ENCODE results near the gene KRT80.

The KRT80 gene

GRCh38 chr12:52203079-52203921 is 11.5 kb upstream of the KRT80 start:
- H3K4me3 ChIP-seq (ENCODE audit: low read length): no peak overlapping the region
- no peak for DNase-seq (ENCODE audit: low read depth, low spot score)

GRCh38 chr12:52202361-52203078 is 10.7 kb upstream of the KRT80 start:
- DNase-seq (ENCODE audit: low read depth, low spot score): no peak
- Histone ChIP-seq H3K9me3 (ENCODE audit: control insufficient read depth, insufficient read depth, low read length) (no peaks in the 10 kb centered on the region), H3K36me3 (ENCODE audit: control insufficient read depth, insufficient read depth, low read length) (no peaks in the 10 kb centered on the region), H3K4me1 (ENCODE audit: control insufficient read depth, insufficient read depth, low read length) (0 out of 2 replicates have a peak, but pooled peaks cover 4% of the 10 kb centered on the region), H3K27ac (ENCODE audit: low read length) (no peak overlapping the region), H3K27me3 (ENCODE audit: control insufficient read depth, insufficient read depth, low read length) (no peaks in the 10 kb centered on the region), H3K4me3 (ENCODE audit: low read length) (no peak overlapping the region)
- no CpG with 5 or more reads among the region's 18 CpGs for WGBS (ENCODE audit: insufficient coverage, insufficient read length)

More at GRCh38 chr12:52203079-52203921, 11.5 kb upstream of the KRT80 start:
- Histone ChIP-seq H3K27ac (ENCODE audit: low read length) (no peak overlapping the region), H3K36me3 (ENCODE audit: control insufficient read depth, insufficient read depth, low read length) (no peaks in the 10 kb centered on the region), H3K9me3 (ENCODE audit: control insufficient read depth, insufficient read depth, low read length) (no peaks in the 10 kb centered on the region), H3K4me1 (ENCODE audit: control insufficient read depth, insufficient read depth, low read length) (0 out of 2 replicates have a peak, but pooled peaks cover 4% of the 10 kb centered on the region), H3K27me3 (ENCODE audit: control insufficient read depth, insufficient read depth, low read length) (no peaks in the 10 kb centered on the region)
- WGBS (ENCODE audit: insufficient coverage, insufficient read length): no CpG with 5 or more reads among the region's 19 CpGs

- no peaks in the 10 kb centered on the region for H3K36me3 ChIP-seq (ENCODE audit: control insufficient read depth, insufficient read depth, low read length)
- 0 out of 2 replicates have a peak, but pooled peaks cover 4% of the 10 kb centered on the region for H3K4me1 ChIP-seq (ENCODE audit: control insufficient read depth, insufficient read depth, low read length)
- H3K9me3 ChIP-seq (ENCODE audit: control insufficient read depth, insufficient read depth, low read length): no peaks in the 10 kb centered on the region
- H3K27me3 ChIP-seq (ENCODE audit: control insufficient read depth, insufficient read depth, low read length): no peaks in the 10 kb centered on the region
- no peak for DNase-seq (ENCODE audit: low read depth, low spot score)
- WGBS (ENCODE audit: insufficient coverage, insufficient read length): no CpG with 5 or more reads among the region's 3 CpGs
- no peak overlapping the region for H3K4me3 ChIP-seq (ENCODE audit: low read length)
- no peak overlapping the region for H3K27ac ChIP-seq (ENCODE audit: low read length)
These were observed 9.6 kb upstream of the KRT80 start for GRCh38 chr12:52201451-52201839.

DNA sequence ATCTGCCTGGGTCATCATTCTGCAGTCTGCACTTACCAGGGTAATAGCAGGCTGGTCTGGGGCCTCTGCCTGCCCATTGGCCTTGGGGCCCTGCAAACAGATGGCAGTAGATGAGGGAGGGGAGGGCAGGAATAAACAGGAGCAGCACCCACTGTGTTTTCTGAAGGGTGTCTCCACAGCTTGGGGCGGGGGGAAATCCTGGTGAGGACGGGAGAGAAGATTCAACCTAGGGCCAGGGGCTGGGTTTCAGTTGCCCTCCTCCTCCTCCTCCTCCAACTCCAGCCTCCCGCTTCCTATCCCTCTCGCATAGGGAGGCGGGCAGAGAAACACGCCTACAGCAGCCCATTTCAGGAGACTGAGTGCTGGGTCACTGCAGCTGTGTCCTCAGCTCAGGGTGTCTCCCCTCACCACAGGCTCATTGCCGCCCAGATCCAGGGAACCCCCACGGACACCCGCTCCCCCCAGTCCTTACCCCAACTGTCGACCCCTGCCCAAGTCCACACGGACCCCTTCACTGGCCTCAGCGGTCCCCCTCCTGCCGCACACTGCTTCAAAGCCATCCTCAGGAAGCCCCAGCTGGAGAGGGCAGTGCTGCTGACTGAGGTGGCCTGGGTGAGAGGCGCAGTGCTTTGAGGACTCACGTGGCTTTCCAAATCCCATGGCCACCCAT is 9.1 kb upstream of the KRT80 start:
- no peak overlapping the region for H3K27ac ChIP-seq (ENCODE audit: low read length)
- no CpG with 5 or more reads among the region's 15 CpGs for WGBS (ENCODE audit: insufficient coverage, insufficient read length)

GRCh38 chr12:52200086-52200780 is 8.4 kb upstream of the KRT80 start:
- WGBS (ENCODE audit: insufficient coverage, insufficient read length): no CpG with 5 or more reads among the region's 13 CpGs
- no peak for DNase-seq (ENCODE audit: low read depth, low spot score)
- 0 out of 2 replicates have a peak, but pooled peaks cover 4% of the 10 kb centered on the region for H3K4me1 ChIP-seq (ENCODE audit: control insufficient read depth, insufficient read depth, low read length)
- H3K36me3 ChIP-seq (ENCODE audit: control insufficient read depth, insufficient read depth, low read length): no peaks in the 10 kb centered on the region
- no peak overlapping the region for H3K4me3 ChIP-seq (ENCODE audit: low read length)
- H3K9me3 ChIP-seq (ENCODE audit: control insufficient read depth, insufficient read depth, low read length): no peaks in the 10 kb centered on the region
- no peaks in the 10 kb centered on the region for H3K27me3 ChIP-seq (ENCODE audit: control insufficient read depth, insufficient read depth, low read length)
- H3K27ac ChIP-seq (ENCODE audit: low read length): no peak overlapping the region

More for the DNA sequence above, 9.1 kb upstream of the KRT80 start:
- no peak overlapping the region for H3K4me3 ChIP-seq (ENCODE audit: low read length)
- H3K27me3 ChIP-seq (ENCODE audit: control insufficient read depth, insufficient read depth, low read length): no peaks in the 10 kb centered on the region
- H3K4me1 ChIP-seq (ENCODE audit: control insufficient read depth, insufficient read depth, low read length): 0 out of 2 replicates have a peak, but pooled peaks cover 4% of the 10 kb centered on the region
- H3K9me3 ChIP-seq (ENCODE audit: control insufficient read depth, insufficient read depth, low read length): no peaks in the 10 kb centered on the region
- no peak for DNase-seq (ENCODE audit: low read depth, low spot score)
- H3K36me3 ChIP-seq (ENCODE audit: control insufficient read depth, insufficient read depth, low read length): no peaks in the 10 kb centered on the region

DNA sequence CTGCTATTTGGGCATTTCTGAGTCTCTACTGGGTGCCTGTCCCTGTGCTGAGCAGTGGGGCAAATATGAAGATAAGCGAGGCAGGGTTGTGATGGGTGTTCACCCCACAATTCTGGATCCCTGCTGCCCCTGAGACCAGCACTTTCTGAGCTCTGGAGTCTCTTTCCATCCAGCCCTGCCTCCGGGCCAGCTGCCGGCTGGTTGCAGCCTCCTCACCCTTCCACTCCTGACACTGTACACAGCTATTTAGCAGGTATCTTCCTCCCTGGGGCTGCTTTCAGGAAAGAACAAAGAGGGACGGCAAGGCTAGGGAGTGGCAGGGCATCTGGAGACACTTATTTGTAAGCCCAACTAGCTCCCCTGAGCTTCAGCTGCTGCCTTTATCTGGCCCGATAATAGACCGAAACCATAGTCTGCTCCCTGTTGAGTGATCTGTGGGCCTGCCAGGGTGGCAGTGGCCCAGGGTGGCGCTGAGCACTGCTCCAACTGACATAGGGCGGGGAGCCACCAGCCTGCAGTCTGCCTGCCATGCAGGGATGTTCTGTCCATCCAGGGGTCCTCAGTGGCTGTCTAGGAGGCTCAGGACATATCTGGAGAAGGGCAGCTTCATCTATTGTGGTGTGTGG is 7.6 kb upstream of the KRT80 start:
- H3K4me3 ChIP-seq (ENCODE audit: low read length): no peak overlapping the region
- 0 out of 2 replicates have a peak, but pooled peaks cover 6% of the 10 kb centered on the region for H3K4me1 ChIP-seq (ENCODE audit: control insufficient read depth, insufficient read depth, low read length)
- no CpG with 5 or more reads among the region's 8 CpGs for WGBS (ENCODE audit: insufficient coverage, insufficient read length)
- no peak for DNase-seq (ENCODE audit: low read depth, low spot score)
- H3K9me3 ChIP-seq (ENCODE audit: control insufficient read depth, insufficient read depth, low read length): no peaks in the 10 kb centered on the region
- no peaks in the 10 kb centered on the region for H3K36me3 ChIP-seq (ENCODE audit: control insufficient read depth, insufficient read depth, low read length)
- no peak overlapping the region for H3K27ac ChIP-seq (ENCODE audit: low read length)
- H3K27me3 ChIP-seq (ENCODE audit: control insufficient read depth, insufficient read depth, low read length): no peaks in the 10 kb centered on the region

DNA sequence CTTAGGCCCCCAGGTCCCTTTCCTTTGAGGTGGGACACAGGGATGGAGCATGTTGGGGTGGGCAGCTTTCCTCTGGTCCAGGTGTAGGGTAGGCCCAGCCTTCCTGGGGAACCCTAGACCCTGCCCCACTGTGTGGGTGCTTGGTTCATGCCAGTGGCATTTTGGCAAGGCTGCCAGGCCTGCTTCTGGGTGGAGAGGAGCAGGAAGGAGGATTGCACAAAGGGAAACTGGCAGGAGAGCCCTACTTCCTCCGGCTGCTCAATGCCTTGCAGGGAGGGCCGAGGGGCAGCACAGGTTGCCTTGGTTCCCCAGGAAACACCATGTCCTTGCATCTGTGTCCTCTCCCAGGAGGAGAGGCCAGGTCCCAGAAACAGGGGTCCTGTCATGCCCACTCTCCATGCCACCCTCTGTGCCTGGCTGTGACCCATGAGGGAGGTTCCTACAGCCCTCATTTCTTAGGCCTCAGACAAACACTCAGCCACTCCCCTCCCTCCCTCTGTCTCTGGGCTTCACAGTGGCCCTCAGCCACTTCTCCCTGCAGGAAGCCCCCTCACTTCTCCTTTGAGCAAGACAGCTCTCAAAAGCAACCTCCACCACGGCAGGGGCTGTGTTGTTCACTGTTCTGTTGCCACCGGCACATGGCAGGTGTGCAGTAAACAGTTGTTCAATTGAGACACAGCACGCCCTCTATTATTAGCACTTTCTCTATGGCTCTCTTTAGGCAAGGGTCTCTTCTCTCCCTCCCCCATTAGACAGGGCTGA is 6.8 kb upstream of the KRT80 start:
- H3K4me3 ChIP-seq (ENCODE audit: low read length): no peak overlapping the region
- H3K27ac ChIP-seq (ENCODE audit: low read length): no peak overlapping the region
- no CpG with 5 or more reads among the region's 5 CpGs for WGBS (ENCODE audit: insufficient coverage, insufficient read length)
- H3K9me3 ChIP-seq (ENCODE audit: control insufficient read depth, insufficient read depth, low read length): no peaks in the 10 kb centered on the region
- no peaks in the 10 kb centered on the region for H3K27me3 ChIP-seq (ENCODE audit: control insufficient read depth, insufficient read depth, low read length)
- no peak for DNase-seq (ENCODE audit: low read depth, low spot score)
- no peaks in the 10 kb centered on the region for H3K36me3 ChIP-seq (ENCODE audit: control insufficient read depth, insufficient read depth, low read length)
- 0 out of 2 replicates have a peak, but pooled peaks cover 6% of the 10 kb centered on the region for H3K4me1 ChIP-seq (ENCODE audit: control insufficient read depth, insufficient read depth, low read length)

- whole genome bisulfite sequencing (ENCODE audit: insufficient coverage, insufficient read length): no CpG with 5 or more reads among the region's 11 CpGs
- no peak for DNase-seq (ENCODE audit: low read depth, low spot score)
- 0 out of 2 replicates have a peak, but pooled peaks cover 6% of the 10 kb centered on the region for H3K4me1 ChIP-seq (ENCODE audit: control insufficient read depth, insufficient read depth, low read length)
These were observed 5.8 kb upstream of the KRT80 start for GRCh38 chr12:52197371-52198231.

More at GRCh38 chr12:52197371-52198231, 5.8 kb upstream of the KRT80 start:
- Histone ChIP-seq H3K4me3 (ENCODE audit: low read length) (no peak overlapping the region), H3K9me3 (ENCODE audit: control insufficient read depth, insufficient read depth, low read length) (no peaks in the 10 kb centered on the region), H3K27me3 (ENCODE audit: control insufficient read depth, insufficient read depth, low read length) (no peaks in the 10 kb centered on the region), H3K36me3 (ENCODE audit: control insufficient read depth, insufficient read depth, low read length) (no peaks in the 10 kb centered on the region), H3K27ac (ENCODE audit: low read length) (no peak overlapping the region)

Data from iPS DF 6.9 (cell line).